K562 (cell line): ENCODE measurements around the gene SGMS1. TPM values are rescaled to one million over a fixed set of nuclear protein-coding genes. Genes with fewer than 3 reads are reported as not detected.
A peak's percentile ranks its signal among the peaks of the same experiment; 100 is the strongest.

Experiments
- ARID4B ChIP-seq: sonication (generic); formaldehyde crosslinking; IDR thresholded peaks from 2 replicates; pipeline ENCODE4 v1.8.0; 2022; ENCODE audit warnings: mild to moderate bottlenecking, missing genetic modification reagents
- BRD4 ChIP-seq: fragments of 200-600 bp; sonication (generic); IDR thresholded peaks from 2 replicates; pipeline ENCODE4 v1.6.1; 2017; ENCODE audit warnings: inconsistent platforms
- BRF2 ChIP-seq: IDR thresholded peaks from 3 replicates; pipeline ENCODE4 v1.6.1; 2011; ENCODE audit warnings: borderline replicate concordance, mild to moderate bottlenecking; ENCODE audit not compliant: insufficient read length, insufficient read depth
- CHCHD3 ChIP-seq: fragments of 250-450 bp; sonication (Bioruptor Pico); IDR thresholded peaks from 2 replicates; pipeline ENCODE4 v2.1.2; 2022; ENCODE audit warnings: mild to moderate bottlenecking
- ETS1 ChIP-seq: conservative IDR thresholded peaks from 2 replicates; pipeline ENCODE4 v1.6.1; 2011; ENCODE audit warnings: low read depth, mild to moderate bottlenecking, low read length; ENCODE audit not compliant: control insufficient read depth
- FOS ChIP-seq: IDR thresholded peaks from 3 replicates; pipeline ENCODE4 v1.6.1; 2011; ENCODE audit not compliant: insufficient read length; ENCODE audit errors: extremely low read depth
- ID3 ChIP-seq, 2 experiments: fragments of 250-450 bp in 1 of 2; fragments of 450-650 bp in 1 of 2; sonication (Bioruptor Pico) in 1 of 2; IDR thresholded peaks; 2 replicates each; pipeline versions ENCODE4 v1.6.1 to v1.8.0; 2016 to 2021; ENCODE audit warnings: mild to moderate bottlenecking in 2 of 2, moderate library complexity in 2 of 2, missing compliant biosample characterization in 1 of 2, missing genetic modification characterization in 1 of 2
- KAT8 ChIP-seq: fragments of 450-650 bp; IDR thresholded peaks from 2 replicates; pipeline ENCODE4 v1.6.1; 2016; ENCODE audit warnings: low read depth, mild to moderate bottlenecking
- MBD2 ChIP-seq: sonication (generic); IDR thresholded peaks from 2 replicates; pipeline ENCODE4 v1.6.1; 2016; ENCODE audit warnings: low read depth, borderline replicate concordance
- MIER1 ChIP-seq: fragments of 450-650 bp; IDR thresholded peaks from 2 replicates; pipeline ENCODE4 v1.6.1; 2016; ENCODE audit warnings: antibody characterized with exemption, mild to moderate bottlenecking, low read depth
- PREB ChIP-seq: sonication (generic); formaldehyde crosslinking; IDR thresholded peaks from 2 replicates; pipeline ENCODE4 v1.8.1; 2023; ENCODE audit warnings: mild to moderate bottlenecking, missing genetic modification reagents
- RBBP5 ChIP-seq: fragments of 200-600 bp; sonication (generic); IDR thresholded peaks from 2 replicates; pipeline ENCODE4 v1.6.1; 2012; ENCODE audit warnings: borderline replicate concordance, mild to moderate bottlenecking, low read length, control low read depth, inconsistent platforms; ENCODE audit not compliant: insufficient read depth, poor library complexity, severe bottlenecking
- SMARCA5 ChIP-seq: fragments of 450-650 bp; IDR thresholded peaks from 2 replicates; pipeline ENCODE4 v1.6.1; 2016
- TAF1 ChIP-seq: IDR thresholded peaks from 2 replicates; pipeline ENCODE4 v1.6.1; 2011; ENCODE audit warnings: mild to moderate bottlenecking, low read length, moderate library complexity; ENCODE audit not compliant: insufficient read depth, control insufficient read depth, severe bottlenecking; ENCODE audit errors: extremely low read depth
- TEAD1 ChIP-seq, 2 experiments: fragments of 450-650 bp in 1 of 2; sonication (generic) in 1 of 2; formaldehyde crosslinking; IDR thresholded peaks; 2 replicates each; pipeline versions ENCODE4 v1.4.0 to v1.8.0; 2020 to 2022; ENCODE audit warnings: mild to moderate bottlenecking in 2 of 2, missing genetic modification reagents in 1 of 2
- TRIM24 ChIP-seq, 2 experiments: fragments of 450-650 bp; IDR thresholded peaks; 2 replicates each; pipeline ENCODE4 v1.6.1; 2016
- ZNF766 ChIP-seq: fragments of 200-800 bp; sonication (Bioruptor generic); conservative IDR thresholded peaks from 2 replicates; pipeline ENCODE4 v1.6.1; 2016; ENCODE audit warnings: missing genetic modification characterization, missing compliant biosample characterization
- polyA plus RNA-seq, 8 experiments: library from polyadenylated mRNA; depleted of rRNA in 4 of 8; stranded (reverse) in 5 of 8; unstranded in 3 of 8; fragments of >200 nt; fragmentation: Nextera tagmentation in 2 of 8; fragmentation: Illumina TruSeq in 1 of 8; extraction: Ambion mirVana in 2 of 8; extraction: Trizol in 1 of 8; gene quantifications; 2 replicates each; pipeline versions ENCODE4 v1.2.1 to v1.2.3, GENCODE V29; 2011 to 2014; ENCODE audit warnings: inconsistent platforms in 1 of 8, missing spikeins in 1 of 8
- total RNA-seq, 7 experiments: library from RNA; depleted of rRNA in 6 of 7; stranded (reverse); fragments of >200 nt in 6 of 7; fragmentation: Illumina TruSeq in 2 of 7; extraction: Trizol in 2 of 7; gene quantifications; 2 replicates each; pipeline versions ENCODE4 v1.2.1 to v1.2.3, GENCODE V29; 2011 to 2021; ENCODE audit warnings: low replicate concordance in 1 of 7

Gene SGMS1
- total and polyA plus RNA-seq, 9 of the 15 experiments (the other 6 are each of a cell fraction or from before 2014, with no cell fraction given), result 22.6 to 232 (median 82.2) TPM

- TF ChIP-seq MIER1 (no peak), ID3 (CRISPR knock-in tag; IDR thresholded peaks at IDR 0.05) (no peak), ID3 (tag; IDR thresholded peaks at IDR 0.05) (peak; percentile 93), TEAD1 (CRISPR knock-in tag; IDR thresholded peaks at IDR 0.05) (peak; percentile 68 to 86; a peak in 2 of 4 replicates), BRD4 (peak; percentile 31; the same call in 1 of the 2 replicates), KAT8 (no peak), TAF1 (peak; percentile 69), FOS (peak; percentile 52), PREB (0 out of 2 replicates have a peak, but pooled peaks have one; percentile 39), BRF2 (no peak), ARID4B (0 out of 2 replicates have a peak, but pooled peaks have one; percentile 16), CHCHD3 (0 out of 2 replicates have a peak, but pooled peaks have one; percentile 55), RBBP5 (peak; percentile 49), ZNF766 (CRISPR knock-in tag) (peak; percentile 91), SMARCA5 (no peak), MBD2 (peak; percentile 72), TRIM24 (IDR thresholded peaks at IDR 0.05) (no peak), ETS1 (no peak)
Observed at GRCh38 chr10:50325449-50326171, 298.1 kb downstream of the SGMS1 start (continued).
